Lower lobe of right lung (tissue), 2 donors: ENCODE results near the gene IGSF23. TPM values are rescaled to one million over a fixed set of nuclear protein-coding genes. Genes with fewer than 3 reads are reported as not detected.

ENCODE experiments used
- ATAC-seq, 2 donors: fragments of 200-7000 bp; cut with Tn5 transposase; one replicate each; pipeline ENCODE4 v1.9.1; 2020 to 2022; ENCODE audit warnings: mild to moderate bottlenecking in 2 of 2, moderate library complexity in 2 of 2
- DNase-seq: peaks from one replicate; pipeline ENCODE4 v3.0.0-alpha.2; 2020
- H3K27ac ChIP-seq: fragments of 200-600 bp; one replicate; pipeline ENCODE4 v1.8.0; 2022
- H3K27me3 ChIP-seq: fragments of 200-600 bp; one replicate; pipeline ENCODE4 v1.8.0; 2022; ENCODE audit warnings: low read depth
- H3K36me3 ChIP-seq: fragments of 200-600 bp; one replicate; pipeline ENCODE4 v1.8.0; 2022; ENCODE audit warnings: mild to moderate bottlenecking
- H3K4me1 ChIP-seq: fragments of 200-600 bp; one replicate; pipeline ENCODE4 v1.8.0; 2022
- H3K4me3 ChIP-seq: fragments of 200-600 bp; one replicate; pipeline ENCODE4 v1.8.0; 2022; ENCODE audit warnings: mild to moderate bottlenecking
- H3K9me3 ChIP-seq: fragments of 200-600 bp; one replicate; pipeline ENCODE4 v1.8.0; 2022
- CTCF ChIP-seq: fragments of 200-600 bp; IDR thresholded peaks from one replicate; pipeline ENCODE4 v1.8.0; 2022; ENCODE audit warnings: antibody characterized with exemption, mild to moderate bottlenecking
- intact Hi-C: fragments of 100-400 bp; cut with DNase I; formaldehyde crosslinking; loops from one replicate; pipeline ENCODE4 v1.11.0; 2022
- total RNA-seq: library from RNA; stranded (reverse); fragmentation: NEBNext Ultra II Directional; extraction: Animal tissue kit (Norgen Biotek cat#: 25700); gene quantifications from one replicate; pipeline ENCODE4 v1.2.1, GENCODE V29; 2021
- donor health status: DM: no; HTN: yes; CAD: no; lungs with severe emphysema.

Gene IGSF23
- total RNA-seq, 1 donor from 2014 or later = not detected

- intact Hi-C loops = no loop called here
- ATAC-seq (no peak), DNase-seq (no peak)
- Histone ChIP-seq H3K4me1 (peaks cover 6% of the 10 kb centered on the region), H3K4me3 (no peak overlapping the region), H3K9me3 (no peaks in the 10 kb centered on the region), H3K27me3 (peaks cover 4% of the 10 kb centered on the region), H3K27ac (no peak overlapping the region), H3K36me3 (no peaks in the 10 kb centered on the region)
- TF ChIP-seq CTCF = no peak
Measured at GRCh38 chr19:44575116-44575700, 38.2 kb upstream of the IGSF23 start.

GRCh38 chr19:44576843-44577565, 36.4 kb upstream of the IGSF23 start:
- H3K4me1 ChIP-seq = no peaks in the 10 kb centered on the region
- H3K4me3 ChIP-seq = no peak overlapping the region
- DNase-seq (peak; percentile 59), ATAC-seq (peak; percentile 83 to 86)
- intact Hi-C loops = no loop called here
- H3K27ac ChIP-seq = no peak overlapping the region
- H3K9me3 ChIP-seq = no peaks in the 10 kb centered on the region
- H3K27me3 ChIP-seq = no peaks in the 10 kb centered on the region
- no peaks in the 10 kb centered on the region for H3K36me3 ChIP-seq
- peak; percentile 64 for TF ChIP-seq CTCF

GRCh38 chr19:44577566-44577874, 35.8 kb upstream of the IGSF23 start:
- no peaks in the 10 kb centered on the region for H3K36me3 ChIP-seq
- H3K27me3 ChIP-seq = no peaks in the 10 kb centered on the region
- H3K9me3 ChIP-seq = no peaks in the 10 kb centered on the region
- no peak for ATAC-seq
- intact Hi-C loops = no loop called here
- no peak for DNase-seq
- H3K27ac ChIP-seq = no peak overlapping the region
- H3K4me1 ChIP-seq = no peaks in the 10 kb centered on the region
- no peak overlapping the region for H3K4me3 ChIP-seq
- TF ChIP-seq CTCF = no peak

GRCh38 chr19:44579663-44580365, 33.5 kb upstream of the IGSF23 start:
- H3K27me3 ChIP-seq = peaks cover 9% of the 10 kb centered on the region
- no peak for TF ChIP-seq CTCF
- H3K4me1 ChIP-seq = no peaks in the 10 kb centered on the region
- H3K36me3 ChIP-seq = no peaks in the 10 kb centered on the region
- H3K4me3 ChIP-seq = no peak overlapping the region
- no peaks in the 10 kb centered on the region for H3K9me3 ChIP-seq
- DNase-seq = no peak
- intact Hi-C loops = no loop called here
- ATAC-seq = no peak
- no peak overlapping the region for H3K27ac ChIP-seq

GRCh38 chr19:44580366-44580895, 32.9 kb upstream of the IGSF23 start:
- no peaks in the 10 kb centered on the region for H3K9me3 ChIP-seq
- H3K36me3 ChIP-seq = no peaks in the 10 kb centered on the region
- DNase-seq = no peak
- no peaks in the 10 kb centered on the region for H3K4me1 ChIP-seq
- H3K27ac ChIP-seq = no peak overlapping the region
- H3K27me3 ChIP-seq = peaks cover 9% of the 10 kb centered on the region
- no peak for ATAC-seq
- intact Hi-C loops = no loop called here
- TF ChIP-seq CTCF = no peak
- no peak overlapping the region for H3K4me3 ChIP-seq
